Measurements from ENCODE around the gene TPM2. TPM values are rescaled to one million over a fixed set of nuclear protein-coding genes. Genes with fewer than 3 reads are reported as not detected.

TPM2 gene
- total and polyA plus RNA-seq, 10 of the 15 experiments (the other 5 are each of a cell fraction or from before 2014, with no cell fraction given) = 0.11 to 9.3 (median 1.1) TPM

DNA sequence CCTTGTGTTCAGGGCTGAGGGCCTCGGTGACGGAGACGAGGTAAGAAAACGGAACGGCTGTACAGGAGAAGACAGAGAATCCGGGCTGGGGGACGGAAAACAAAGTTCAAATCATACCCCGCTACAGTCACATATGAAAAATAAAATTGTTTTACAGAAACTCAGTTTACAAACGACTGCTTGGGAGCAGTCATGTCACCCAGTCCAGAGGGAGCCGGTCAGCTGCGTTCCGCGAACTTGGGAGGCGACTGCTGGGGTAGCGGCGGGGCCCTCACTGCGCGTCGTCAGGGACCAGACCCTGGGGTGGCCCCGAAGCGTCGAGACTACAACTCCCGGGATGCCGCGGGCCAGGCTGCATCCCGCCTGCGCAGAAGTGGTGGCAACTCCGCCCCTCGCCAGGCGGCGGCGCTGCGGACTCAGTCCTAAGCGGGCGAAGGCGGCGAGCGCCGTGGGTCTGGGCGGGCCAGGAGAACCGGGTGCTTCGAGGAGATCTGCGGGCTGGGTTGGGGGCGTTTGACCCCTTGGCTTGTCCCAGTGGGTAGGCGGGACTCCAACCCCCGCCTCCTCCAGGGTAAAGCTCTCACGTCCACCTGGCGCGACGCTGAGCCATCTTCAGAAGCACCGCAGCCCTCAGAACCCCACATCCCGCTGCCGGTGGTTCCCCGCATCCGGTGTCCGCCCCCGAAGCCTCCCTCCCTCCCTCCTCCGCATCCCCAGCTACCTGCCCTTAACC is 43.0 kb downstream of the TPM2 start (continued):
- TF ChIP-seq, protein P1, sequence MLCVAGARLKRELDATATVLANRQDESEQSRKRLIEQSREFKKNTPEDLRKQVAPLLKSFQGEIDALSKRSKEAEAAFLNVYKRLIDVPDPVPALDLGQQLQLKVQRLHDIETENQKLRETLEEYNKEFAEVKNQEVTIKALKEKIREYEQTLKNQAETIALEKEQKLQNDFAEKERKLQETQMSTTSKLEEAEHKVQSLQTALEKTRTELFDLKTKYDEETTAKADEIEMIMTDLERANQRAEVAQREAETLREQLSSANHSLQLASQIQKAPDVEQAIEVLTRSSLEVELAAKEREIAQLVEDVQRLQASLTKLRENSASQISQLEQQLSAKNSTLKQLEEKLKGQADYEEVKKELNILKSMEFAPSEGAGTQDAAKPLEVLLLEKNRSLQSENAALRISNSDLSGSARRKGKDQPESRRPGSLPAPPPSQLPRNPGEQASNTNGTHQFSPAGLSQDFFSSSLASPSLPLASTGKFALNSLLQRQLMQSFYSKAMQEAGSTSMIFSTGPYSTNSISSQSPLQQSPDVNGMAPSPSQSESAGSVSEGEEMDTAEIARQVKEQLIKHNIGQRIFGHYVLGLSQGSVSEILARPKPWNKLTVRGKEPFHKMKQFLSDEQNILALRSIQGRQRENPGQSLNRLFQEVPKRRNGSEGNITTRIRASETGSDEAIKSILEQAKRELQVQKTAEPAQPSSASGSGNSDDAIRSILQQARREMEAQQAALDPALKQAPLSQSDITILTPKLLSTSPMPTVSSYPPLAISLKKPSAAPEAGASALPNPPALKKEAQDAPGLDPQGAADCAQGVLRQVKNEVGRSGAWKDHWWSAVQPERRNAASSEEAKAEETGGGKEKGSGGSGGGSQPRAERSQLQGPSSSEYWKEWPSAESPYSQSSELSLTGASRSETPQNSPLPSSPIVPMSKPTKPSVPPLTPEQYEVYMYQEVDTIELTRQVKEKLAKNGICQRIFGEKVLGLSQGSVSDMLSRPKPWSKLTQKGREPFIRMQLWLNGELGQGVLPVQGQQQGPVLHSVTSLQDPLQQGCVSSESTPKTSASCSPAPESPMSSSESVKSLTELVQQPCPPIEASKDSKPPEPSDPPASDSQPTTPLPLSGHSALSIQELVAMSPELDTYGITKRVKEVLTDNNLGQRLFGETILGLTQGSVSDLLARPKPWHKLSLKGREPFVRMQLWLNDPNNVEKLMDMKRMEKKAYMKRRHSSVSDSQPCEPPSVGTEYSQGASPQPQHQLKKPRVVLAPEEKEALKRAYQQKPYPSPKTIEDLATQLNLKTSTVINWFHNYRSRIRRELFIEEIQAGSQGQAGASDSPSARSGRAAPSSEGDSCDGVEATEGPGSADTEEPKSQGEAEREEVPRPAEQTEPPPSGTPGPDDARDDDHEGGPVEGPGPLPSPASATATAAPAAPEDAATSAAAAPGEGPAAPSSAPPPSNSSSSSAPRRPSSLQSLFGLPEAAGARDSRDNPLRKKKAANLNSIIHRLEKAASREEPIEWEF (IDR thresholded peaks at IDR 0.05; ENCODE audit: insufficient replicate concordance, low read depth, low read length) = no peak
- TF ChIP-seq, protein P2, sequence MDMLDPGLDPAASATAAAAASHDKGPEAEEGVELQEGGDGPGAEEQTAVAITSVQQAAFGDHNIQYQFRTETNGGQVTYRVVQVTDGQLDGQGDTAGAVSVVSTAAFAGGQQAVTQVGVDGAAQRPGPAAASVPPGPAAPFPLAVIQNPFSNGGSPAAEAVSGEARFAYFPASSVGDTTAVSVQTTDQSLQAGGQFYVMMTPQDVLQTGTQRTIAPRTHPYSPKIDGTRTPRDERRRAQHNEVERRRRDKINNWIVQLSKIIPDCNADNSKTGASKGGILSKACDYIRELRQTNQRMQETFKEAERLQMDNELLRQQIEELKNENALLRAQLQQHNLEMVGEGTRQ (IDR thresholded peaks at IDR 0.05; ENCODE audit: borderline replicate concordance, low read depth, low read length) = no peak
- TF ChIP-seq IRF5 (IDR thresholded peaks at IDR 0.05; ENCODE audit: borderline replicate concordance) (no peak), PAX8 (IDR thresholded peaks at IDR 0.05) (no peak), CREM (IDR thresholded peaks at IDR 0.05; ENCODE audit: low read depth) (peak; percentile 64; the same call in 1 of the 2 replicates), POU2F2 (IDR thresholded peaks at IDR 0.05; ENCODE audit: borderline replicate concordance, low read depth, low read length) (peak; percentile 50; the same call in 1 of the 3 replicates), CHD4 (IDR thresholded peaks at IDR 0.05) (no peak), FOS (IDR thresholded peaks at IDR 0.05; ENCODE audit: borderline replicate concordance, extremely low read depth, insufficient read length) (no peak), MAX (IDR thresholded peaks at IDR 0.05; ENCODE audit: low read depth, low read length) (no peak; the same call in 1 of the 2 replicates), ZBTB11 (CRISPR knock-in tag; IDR thresholded peaks at IDR 0.05) (peak; percentile 72), BACH1 (IDR thresholded peaks at IDR 0.05; ENCODE audit: borderline replicate concordance) (peak; percentile 83), RAD21 (IDR thresholded peaks at IDR 0.05; ENCODE audit: insufficient read depth, low read depth, low read length) (peak; percentile 79), NBN (IDR thresholded peaks at IDR 0.05) (peak; percentile 68), LARP7 (IDR thresholded peaks at IDR 0.05) (peak; percentile 88), SMARCA5 (IDR thresholded peaks at IDR 0.05) (peak; percentile 63; the same call in 1 of the 2 replicates), CBX3 (IDR thresholded peaks at IDR 0.05; ENCODE audit: borderline replicate concordance, low read depth) (no peak), ZBED1 (IDR thresholded peaks at IDR 0.05; ENCODE audit: borderline replicate concordance) (no peak), TCF12 (IDR thresholded peaks at IDR 0.05; ENCODE audit: low read depth, low read length) (peak; percentile 79), PAX5 (IDR thresholded peaks at IDR 0.05; ENCODE audit: borderline replicate concordance, low read depth, low read length) (0 out of 2 replicates have a peak, but pooled peaks have one; percentile 45), SMAD5 (IDR thresholded peaks at IDR 0.05; ENCODE audit: low read depth) (peak; percentile 75; the same call in 1 of the 2 replicates)
